Liver (tissue), 9 donors: ENCODE results near the gene SFXN5. TPM values are rescaled to one million over a fixed set of nuclear protein-coding genes. Genes with fewer than 3 reads are reported as not detected.

Experiments used
- DNase-seq: peaks from one replicate; pipeline ENCODE4 v3.0.0-alpha.2; 2017; ENCODE audit warnings: low spot score
- H3K27ac ChIP-seq, 2 donors: one replicate each; pipeline ENCODE4 v1.7.0; 2013; ENCODE audit warnings: inconsistent platforms in 2 of 2, low read length in 2 of 2, control low read depth in 1 of 2, low read depth in 1 of 2, mild to moderate bottlenecking in 1 of 2
- H3K27me3 ChIP-seq, 4 donors: one replicate each; pipeline versions ENCODE4 v1.6.1 to v1.7.0; 2013; ENCODE audit warnings: low read length in 3 of 4, inconsistent platforms in 1 of 4, mild to moderate bottlenecking in 1 of 4, moderate library complexity in 1 of 4; ENCODE audit not compliant: control insufficient read depth in 4 of 4, insufficient read depth in 4 of 4
- H3K36me3 ChIP-seq, 4 donors: one replicate each; pipeline versions ENCODE4 v1.6.1 to v1.7.0; 2013; ENCODE audit warnings: low read length in 3 of 4, mild to moderate bottlenecking in 3 of 4, low read depth in 1 of 4, moderate library complexity in 1 of 4; ENCODE audit not compliant: control insufficient read depth in 4 of 4, insufficient read depth in 3 of 4
- H3K4me1 ChIP-seq, 4 donors: one replicate each; pipeline versions ENCODE4 v1.6.1 to v1.7.0; 2013; ENCODE audit warnings: low read length in 3 of 4, mild to moderate bottlenecking in 3 of 4, moderate library complexity in 1 of 4; ENCODE audit not compliant: control insufficient read depth in 4 of 4, insufficient read depth in 4 of 4
- H3K4me3 ChIP-seq, 3 donors: one replicate each; pipeline versions ENCODE4 v1.6.1 to v1.7.0; 2013; ENCODE audit warnings: low read length in 3 of 3, control low read depth in 1 of 3, low read depth in 1 of 3, mild to moderate bottlenecking in 1 of 3
- H3K9ac ChIP-seq, 2 donors: one replicate each; pipeline ENCODE4 v1.7.0; 2013; ENCODE audit warnings: low read length in 2 of 2, mild to moderate bottlenecking in 2 of 2, moderate library complexity in 2 of 2, control low read depth in 1 of 2, low read depth in 1 of 2
- H3K9me3 ChIP-seq, 4 donors: one replicate each; pipeline versions ENCODE4 v1.6.1 to v1.7.0; 2013; ENCODE audit warnings: low read length in 3 of 4; ENCODE audit not compliant: control insufficient read depth in 4 of 4
- ATF3 ChIP-seq: IDR thresholded peaks from 2 replicates; pipeline ENCODE4 v1.6.1; 2016; ENCODE audit warnings: antibody characterized with exemption
- EGR1 ChIP-seq, 2 donors: IDR thresholded peaks; 2 replicates each; pipeline ENCODE4 v1.6.1; 2016 to 2018; ENCODE audit warnings: antibody characterized with exemption in 2 of 2, low read depth in 2 of 2
- FOXA1 ChIP-seq: IDR thresholded peaks from 2 replicates; pipeline ENCODE4 v1.6.1; 2016; ENCODE audit warnings: antibody characterized with exemption
- FOXA2 ChIP-seq: IDR thresholded peaks from 2 replicates; pipeline ENCODE4 v1.6.1; 2016; ENCODE audit warnings: antibody characterized with exemption
- GABPA ChIP-seq, 2 donors: IDR thresholded peaks in 1 of 2; conservative IDR thresholded peaks in 1 of 2; 2 replicates each; pipeline ENCODE4 v1.6.1; 2016; ENCODE audit warnings: antibody characterized with exemption in 2 of 2, mild to moderate bottlenecking in 1 of 2, moderate library complexity in 1 of 2
- HNF4A ChIP-seq, 2 donors: conservative IDR thresholded peaks; 2 replicates each; pipeline ENCODE4 v1.6.1; 2016; ENCODE audit warnings: antibody characterized with exemption in 2 of 2, mild to moderate bottlenecking in 2 of 2
- HNF4G ChIP-seq: IDR thresholded peaks from 2 replicates; pipeline ENCODE4 v1.6.1; 2016; ENCODE audit warnings: antibody characterized with exemption
- JUND ChIP-seq, 2 donors: IDR thresholded peaks; 2 replicates each; pipeline ENCODE4 v1.6.1; 2016; ENCODE audit warnings: antibody characterized with exemption in 2 of 2
- MAX ChIP-seq: IDR thresholded peaks from 2 replicates; pipeline ENCODE4 v1.6.1; 2016; ENCODE audit warnings: antibody characterized with exemption
- NR2F2 ChIP-seq: IDR thresholded peaks from 2 replicates; pipeline ENCODE4 v1.6.1; 2016; ENCODE audit warnings: antibody characterized with exemption
- RAD21 ChIP-seq, 2 donors: IDR thresholded peaks; 2 replicates each; pipeline ENCODE4 v1.6.1; 2016; ENCODE audit warnings: antibody characterized with exemption in 2 of 2, mild to moderate bottlenecking in 2 of 2
- RXRA ChIP-seq, 2 donors: IDR thresholded peaks; 2 replicates each; pipeline ENCODE4 v1.6.1; 2017 to 2018; ENCODE audit warnings: antibody characterized with exemption in 2 of 2, mild to moderate bottlenecking in 1 of 2
- SP1 ChIP-seq: IDR thresholded peaks from 2 replicates; pipeline ENCODE4 v1.6.1; 2018; ENCODE audit warnings: antibody characterized with exemption, mild to moderate bottlenecking
- TAF1 ChIP-seq: conservative IDR thresholded peaks from 2 replicates; pipeline ENCODE4 v1.6.1; 2016; ENCODE audit warnings: antibody characterized with exemption, mild to moderate bottlenecking
- YY1 ChIP-seq: IDR thresholded peaks from 2 replicates; pipeline ENCODE4 v1.6.1; 2016; ENCODE audit warnings: antibody characterized with exemption, mild to moderate bottlenecking
- WGBS: extraction: QIAGEN DNeasy Blood & Tissue Kit; methylation state at CpG from one replicate; pipeline ENCODE4 v1.1.7; 2013; 5-methylcytosine and 5-hydroxymethylcytosine counted together
- polyA plus RNA-seq, 2 donors: library from polyadenylated mRNA; stranded (reverse) in 1 of 2; unstranded in 1 of 2; fragments of 200-250 nt in 1 of 2; fragments of >200 nt in 1 of 2; fragmentation: Nextera tagmentation in 1 of 2; extraction: Ambion mirVana in 1 of 2; gene quantifications; one replicate each; pipeline versions ENCODE4 v1.2.1 to v1.2.3, GENCODE V29; 2013 to 2015
- total RNA-seq, 2 donors: library from RNA; depleted of rRNA; stranded (reverse); fragments of >200 nt; gene quantifications; one replicate each; pipeline ENCODE4 v1.2.3, GENCODE V29; 2014
- TF ChIP-seq, protein P1 (sequence below): IDR thresholded peaks from 2 replicates; pipeline ENCODE4 v1.6.1; 2016; ENCODE audit warnings: antibody characterized with exemption, mild to moderate bottlenecking
- TF ChIP-seq, protein P2 (sequence below): IDR thresholded peaks from 2 replicates; pipeline ENCODE4 v1.6.1; 2016; ENCODE audit warnings: antibody characterized with exemption
- TF ChIP-seq, protein P3 (sequence below): fragments of 150-350 bp; IDR thresholded peaks from 2 replicates; pipeline ENCODE4 v1.5.1; 2017; ENCODE audit warnings: improper control_type of control experiment, low read depth, low read length; ENCODE audit not compliant: missing input control
- donor health status: healthy.
- donor health status: healthy.
- donor health status: healthy.
- donor health status: healthy.
- donor health status: healthy.

SFXN5 gene
- total and polyA plus RNA-seq, 4 donors, result 23.3 to 58.2 (median 29.5) TPM

DNA sequence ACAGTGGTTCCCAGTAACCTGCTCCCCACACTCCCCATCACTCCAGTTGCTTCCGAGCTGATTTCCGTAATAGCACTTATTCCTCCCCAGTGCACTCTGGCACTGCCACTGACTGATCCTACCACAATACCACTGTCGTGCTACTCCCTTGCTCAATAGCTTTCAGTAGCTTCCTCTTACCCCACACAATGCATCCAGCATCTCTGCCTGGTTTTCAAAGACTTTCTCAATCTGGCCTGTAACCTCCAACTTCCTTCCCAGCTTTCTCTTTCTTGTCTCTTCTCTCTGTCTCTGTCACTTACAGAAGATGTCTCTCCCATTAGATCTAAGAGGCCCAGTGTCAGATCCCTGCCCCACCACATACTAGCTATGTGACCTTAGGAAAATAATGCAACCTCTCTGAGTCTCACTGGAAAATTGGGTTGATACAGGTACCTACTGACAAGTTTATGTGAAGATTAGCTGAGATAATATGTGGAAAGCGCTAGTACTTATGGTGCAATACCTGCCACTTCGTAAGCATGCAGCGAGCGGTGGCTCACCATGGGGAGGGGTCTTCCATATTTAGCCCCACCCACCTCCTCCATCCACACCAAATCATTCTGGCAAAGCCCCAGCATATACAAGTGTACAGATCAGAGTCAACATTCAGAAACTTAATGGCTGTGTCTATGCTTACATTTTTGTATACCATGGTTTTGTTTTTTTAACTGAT, 36.7 kb downstream of the SFXN5 start:
- Histone ChIP-seq H3K27me3 (no peaks in the 10 kb centered on the region), H3K36me3 (peaks cover 0 to 7% (median 2%) of the 10 kb centered on the region in 4 donors), H3K4me3 (no peak overlapping the region), H3K27ac (peak overlapping the region; percentile 79 to 85), H3K9me3 (no peaks in the 10 kb centered on the region), H3K9ac (peak overlapping the region in 1 of 2 donors; percentile 3), H3K4me1 (peaks cover 36 to 72% (median 54%) of the 10 kb centered on the region in 4 donors)
- no peak for DNase-seq
- TF ChIP-seq MAX, result no peak
- peak in 1 of 2 donors; percentile 9 for TF ChIP-seq HNF4A (conservative IDR thresholded peaks at IDR 0.05)
- 56% methylated on average over 7 of the region's 7 CpGs for WGBS

- no peak overlapping the region for H3K4me3 ChIP-seq
- H3K4me1 ChIP-seq, result peaks cover 40 to 77% (median 55%) of the 10 kb centered on the region in 4 donors
- H3K27ac ChIP-seq, result peak overlapping the region; percentile 79 to 85
Measured at GRCh38 chr2:73033766-73034381, 37.6 kb downstream of the SFXN5 start.

More at GRCh38 chr2:73033766-73034381, 37.6 kb downstream of the SFXN5 start:
- 31% methylated on average over 5 of the region's 5 CpGs for WGBS
- TF ChIP-seq ATF3 (no peak), RAD21 (IDR thresholded peaks at IDR 0.05) (peak; percentile 62 to 71), GABPA (IDR thresholded peaks at IDR 0.05 in 1 of 2, conservative IDR thresholded peaks at IDR 0.05 in 1 of 2) (peak in 1 of 2 donors; percentile 51), EGR1 (IDR thresholded peaks at IDR 0.05; ENCODE audit: low read depth in 2 of 2) (peak in 1 of 2 donors; percentile 65), HNF4A (conservative IDR thresholded peaks at IDR 0.05) (peak; percentile 97), FOXA1 (no peak), JUND (IDR thresholded peaks at IDR 0.05) (peak; percentile 66 to 83), FOXA2 (peak; percentile 68), HNF4G (peak; percentile 82), MAX (peak; percentile 62), RXRA (IDR thresholded peaks at IDR 0.05) (peak; percentile 89 to 98), TAF1 (peak; percentile 48), NR2F2 (peak; percentile 41), SP1 (peak; percentile 99), YY1 (peak; percentile 87)
- TF ChIP-seq, protein P1, sequence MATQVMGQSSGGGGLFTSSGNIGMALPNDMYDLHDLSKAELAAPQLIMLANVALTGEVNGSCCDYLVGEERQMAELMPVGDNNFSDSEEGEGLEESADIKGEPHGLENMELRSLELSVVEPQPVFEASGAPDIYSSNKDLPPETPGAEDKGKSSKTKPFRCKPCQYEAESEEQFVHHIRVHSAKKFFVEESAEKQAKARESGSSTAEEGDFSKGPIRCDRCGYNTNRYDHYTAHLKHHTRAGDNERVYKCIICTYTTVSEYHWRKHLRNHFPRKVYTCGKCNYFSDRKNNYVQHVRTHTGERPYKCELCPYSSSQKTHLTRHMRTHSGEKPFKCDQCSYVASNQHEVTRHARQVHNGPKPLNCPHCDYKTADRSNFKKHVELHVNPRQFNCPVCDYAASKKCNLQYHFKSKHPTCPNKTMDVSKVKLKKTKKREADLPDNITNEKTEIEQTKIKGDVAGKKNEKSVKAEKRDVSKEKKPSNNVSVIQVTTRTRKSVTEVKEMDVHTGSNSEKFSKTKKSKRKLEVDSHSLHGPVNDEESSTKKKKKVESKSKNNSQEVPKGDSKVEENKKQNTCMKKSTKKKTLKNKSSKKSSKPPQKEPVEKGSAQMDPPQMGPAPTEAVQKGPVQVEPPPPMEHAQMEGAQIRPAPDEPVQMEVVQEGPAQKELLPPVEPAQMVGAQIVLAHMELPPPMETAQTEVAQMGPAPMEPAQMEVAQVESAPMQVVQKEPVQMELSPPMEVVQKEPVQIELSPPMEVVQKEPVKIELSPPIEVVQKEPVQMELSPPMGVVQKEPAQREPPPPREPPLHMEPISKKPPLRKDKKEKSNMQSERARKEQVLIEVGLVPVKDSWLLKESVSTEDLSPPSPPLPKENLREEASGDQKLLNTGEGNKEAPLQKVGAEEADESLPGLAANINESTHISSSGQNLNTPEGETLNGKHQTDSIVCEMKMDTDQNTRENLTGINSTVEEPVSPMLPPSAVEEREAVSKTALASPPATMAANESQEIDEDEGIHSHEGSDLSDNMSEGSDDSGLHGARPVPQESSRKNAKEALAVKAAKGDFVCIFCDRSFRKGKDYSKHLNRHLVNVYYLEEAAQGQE, result peak; percentile 89
- TF ChIP-seq, protein P2, sequence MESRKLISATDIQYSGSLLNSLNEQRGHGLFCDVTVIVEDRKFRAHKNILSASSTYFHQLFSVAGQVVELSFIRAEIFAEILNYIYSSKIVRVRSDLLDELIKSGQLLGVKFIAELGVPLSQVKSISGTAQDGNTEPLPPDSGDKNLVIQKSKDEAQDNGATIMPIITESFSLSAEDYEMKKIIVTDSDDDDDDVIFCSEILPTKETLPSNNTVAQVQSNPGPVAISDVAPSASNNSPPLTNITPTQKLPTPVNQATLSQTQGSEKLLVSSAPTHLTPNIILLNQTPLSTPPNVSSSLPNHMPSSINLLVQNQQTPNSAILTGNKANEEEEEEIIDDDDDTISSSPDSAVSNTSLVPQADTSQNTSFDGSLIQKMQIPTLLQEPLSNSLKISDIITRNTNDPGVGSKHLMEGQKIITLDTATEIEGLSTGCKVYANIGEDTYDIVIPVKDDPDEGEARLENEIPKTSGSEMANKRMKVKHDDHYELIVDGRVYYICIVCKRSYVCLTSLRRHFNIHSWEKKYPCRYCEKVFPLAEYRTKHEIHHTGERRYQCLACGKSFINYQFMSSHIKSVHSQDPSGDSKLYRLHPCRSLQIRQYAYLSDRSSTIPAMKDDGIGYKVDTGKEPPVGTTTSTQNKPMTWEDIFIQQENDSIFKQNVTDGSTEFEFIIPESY, result peak; percentile 78
- TF ChIP-seq, protein P3, sequence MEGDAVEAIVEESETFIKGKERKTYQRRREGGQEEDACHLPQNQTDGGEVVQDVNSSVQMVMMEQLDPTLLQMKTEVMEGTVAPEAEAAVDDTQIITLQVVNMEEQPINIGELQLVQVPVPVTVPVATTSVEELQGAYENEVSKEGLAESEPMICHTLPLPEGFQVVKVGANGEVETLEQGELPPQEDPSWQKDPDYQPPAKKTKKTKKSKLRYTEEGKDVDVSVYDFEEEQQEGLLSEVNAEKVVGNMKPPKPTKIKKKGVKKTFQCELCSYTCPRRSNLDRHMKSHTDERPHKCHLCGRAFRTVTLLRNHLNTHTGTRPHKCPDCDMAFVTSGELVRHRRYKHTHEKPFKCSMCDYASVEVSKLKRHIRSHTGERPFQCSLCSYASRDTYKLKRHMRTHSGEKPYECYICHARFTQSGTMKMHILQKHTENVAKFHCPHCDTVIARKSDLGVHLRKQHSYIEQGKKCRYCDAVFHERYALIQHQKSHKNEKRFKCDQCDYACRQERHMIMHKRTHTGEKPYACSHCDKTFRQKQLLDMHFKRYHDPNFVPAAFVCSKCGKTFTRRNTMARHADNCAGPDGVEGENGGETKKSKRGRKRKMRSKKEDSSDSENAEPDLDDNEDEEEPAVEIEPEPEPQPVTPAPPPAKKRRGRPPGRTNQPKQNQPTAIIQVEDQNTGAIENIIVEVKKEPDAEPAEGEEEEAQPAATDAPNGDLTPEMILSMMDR, result no peak
- no peaks in the 10 kb centered on the region for H3K9me3 ChIP-seq
- H3K9ac ChIP-seq, result peak overlapping the region in 1 of 2 donors; percentile 3
- no peaks in the 10 kb centered on the region for H3K27me3 ChIP-seq
- peaks cover 0 to 7% (median under 1%) of the 10 kb centered on the region in 4 donors for H3K36me3 ChIP-seq
- no peak for DNase-seq
